ENCODE results near the gene DMKN. TPM values are rescaled to one million over a fixed set of nuclear protein-coding genes. Genes with fewer than 3 reads are reported as not detected.

Gene DMKN
- total RNA-seq, 1 experiment from 2014 or later: 9.3 TPM

- no peak within 1 kb of the TSS for H3K4me3 ChIP-seq (ENCODE audit: low read length)
- peaks cover 13% of the 10 kb centered on the region for H3K4me1 ChIP-seq (ENCODE audit: low read length)
- H3K9me3 ChIP-seq (ENCODE audit: low read length): no peaks in the 10 kb centered on the region
- no peak within 1 kb of the TSS for H2AFZ ChIP-seq (ENCODE audit: low read length)
- no peaks in the 10 kb centered on the region for H3K36me3 ChIP-seq (ENCODE audit: insufficient read depth, low read length)
- no peak within 1 kb of the TSS for H3K4me2 ChIP-seq (ENCODE audit: low read depth, low read length, poor library complexity, severe bottlenecking)
- no peak within 1 kb of the TSS for H3K9ac ChIP-seq (ENCODE audit: low read length)
- H3K27me3 ChIP-seq (ENCODE audit: low read length): no peaks in the 10 kb centered on the region
- no peak within 1 kb of the TSS for H3K27ac ChIP-seq (ENCODE audit: low read length)
- H4K20me1 ChIP-seq (ENCODE audit: insufficient read depth, low read depth, low read length): no peaks in the 10 kb centered on the region
- no peaks in the 10 kb centered on the region for H3K79me2 ChIP-seq (ENCODE audit: low read length)
- DNase-seq: no peak
- no peaks in the 10 kb centered on the region for H3K9me2 ChIP-seq (replicated peaks; ENCODE audit: insufficient read depth, low read length)
These were observed 23.1 kb downstream of the DMKN start, which contains the start of gene KRTDAP for GRCh38 chr19:35490364-35490763. KRTDAP (minus strand) TSS chr19:35490464; CDS start chr19:35490442, 22 bp downstream.

- no peaks in the 10 kb centered on the region for H3K79me2 ChIP-seq (ENCODE audit: low read length)
- H3K4me1 ChIP-seq (ENCODE audit: low read length): peaks cover 19% of the 10 kb centered on the region
- H3K4me2 ChIP-seq (ENCODE audit: low read depth, low read length, poor library complexity, severe bottlenecking): no peak overlapping the region
- H3K4me3 ChIP-seq (ENCODE audit: low read length): no peak overlapping the region
- no peaks in the 10 kb centered on the region for H3K9me3 ChIP-seq (ENCODE audit: low read length)
- H3K36me3 ChIP-seq (ENCODE audit: insufficient read depth, low read length): no peaks in the 10 kb centered on the region
- H3K27me3 ChIP-seq (ENCODE audit: low read length): no peaks in the 10 kb centered on the region
- no peak overlapping the region for H3K27ac ChIP-seq (ENCODE audit: low read length)
- no peak for DNase-seq
- H3K9ac ChIP-seq (ENCODE audit: low read length): no peak overlapping the region
- no peaks in the 10 kb centered on the region for H3K9me2 ChIP-seq (replicated peaks; ENCODE audit: insufficient read depth, low read length)
- H2AFZ ChIP-seq (ENCODE audit: low read length): no peak overlapping the region
- H4K20me1 ChIP-seq (ENCODE audit: insufficient read depth, low read depth, low read length): no peaks in the 10 kb centered on the region
These were observed 24.8 kb downstream of the DMKN start for GRCh38 chr19:35488677-35489076.

- H4K20me1 ChIP-seq (ENCODE audit: insufficient read depth, low read depth, low read length): no peaks in the 10 kb centered on the region
- no peaks in the 10 kb centered on the region for H3K79me2 ChIP-seq (ENCODE audit: low read length)
- no peaks in the 10 kb centered on the region for H3K27me3 ChIP-seq (ENCODE audit: low read length)
- H3K4me1 ChIP-seq (ENCODE audit: low read length): peaks cover 20% of the 10 kb centered on the region
- no peak overlapping the region for H2AFZ ChIP-seq (ENCODE audit: low read length)
- no peaks in the 10 kb centered on the region for H3K36me3 ChIP-seq (ENCODE audit: insufficient read depth, low read length)
- no peak overlapping the region for H3K9ac ChIP-seq (ENCODE audit: low read length)
- no peak overlapping the region for H3K4me2 ChIP-seq (ENCODE audit: low read depth, low read length, poor library complexity, severe bottlenecking)
- H3K4me3 ChIP-seq (ENCODE audit: low read length): no peak overlapping the region
- no peak for DNase-seq
- H3K9me3 ChIP-seq (ENCODE audit: low read length): no peaks in the 10 kb centered on the region
- no peaks in the 10 kb centered on the region for H3K9me2 ChIP-seq (replicated peaks; ENCODE audit: insufficient read depth, low read length)
- no peak overlapping the region for H3K27ac ChIP-seq (ENCODE audit: low read length)
These were observed 25.7 kb downstream of the DMKN start for GRCh38 chr19:35487656-35488182.

- Histone ChIP-seq H3K4me2 (ENCODE audit: low read depth, low read length, poor library complexity, severe bottlenecking) (no peak overlapping the region), H3K27me3 (ENCODE audit: low read length) (no peaks in the 10 kb centered on the region)
These were observed 27.2 kb downstream of the DMKN start for GRCh38 chr19:35486268-35486708.

GRCh38 chr19:35484252-35485036, 29.0 kb downstream of the DMKN start:
- H3K79me2 ChIP-seq (ENCODE audit: low read length): no peaks in the 10 kb centered on the region
- peak; percentile 94 for DNase-seq
- H4K20me1 ChIP-seq (ENCODE audit: insufficient read depth, low read depth, low read length): no peaks in the 10 kb centered on the region
- H3K27ac ChIP-seq (ENCODE audit: low read length): peak overlapping the region; percentile 22
- H2AFZ ChIP-seq (ENCODE audit: low read length): peak overlapping the region; percentile 73
- no peak overlapping the region for H3K9ac ChIP-seq (ENCODE audit: low read length)
- peak overlapping the region; percentile 2; the same call in 1 of the 2 replicates for H3K4me3 ChIP-seq (ENCODE audit: low read length)
- peaks cover 20% of the 10 kb centered on the region for H3K4me1 ChIP-seq (ENCODE audit: low read length)
- H3K27me3 ChIP-seq (ENCODE audit: low read length): no peaks in the 10 kb centered on the region
- no peaks in the 10 kb centered on the region for H3K9me3 ChIP-seq (ENCODE audit: low read length)
- H3K9me2 ChIP-seq (replicated peaks; ENCODE audit: insufficient read depth, low read length): no peaks in the 10 kb centered on the region
- no peaks in the 10 kb centered on the region for H3K36me3 ChIP-seq (ENCODE audit: insufficient read depth, low read length)
- peak overlapping the region; percentile 59 for H3K4me2 ChIP-seq (ENCODE audit: low read depth, low read length, poor library complexity, severe bottlenecking)

More at GRCh38 chr19:35486268-35486708, 27.2 kb downstream of the DMKN start:
- H3K79me2 ChIP-seq (ENCODE audit: low read length): no peaks in the 10 kb centered on the region
- no peak overlapping the region for H3K4me3 ChIP-seq (ENCODE audit: low read length)
- H3K27ac ChIP-seq (ENCODE audit: low read length): no peak overlapping the region
- no peak overlapping the region for H3K9ac ChIP-seq (ENCODE audit: low read length)
- peaks cover 20% of the 10 kb centered on the region for H3K4me1 ChIP-seq (ENCODE audit: low read length)
- H3K9me3 ChIP-seq (ENCODE audit: low read length): no peaks in the 10 kb centered on the region
- no peaks in the 10 kb centered on the region for H3K36me3 ChIP-seq (ENCODE audit: insufficient read depth, low read length)
- H3K9me2 ChIP-seq (replicated peaks; ENCODE audit: insufficient read depth, low read length): no peaks in the 10 kb centered on the region
- H4K20me1 ChIP-seq (ENCODE audit: insufficient read depth, low read depth, low read length): no peaks in the 10 kb centered on the region
- no peak for DNase-seq
- H2AFZ ChIP-seq (ENCODE audit: low read length): no peak overlapping the region

- Histone ChIP-seq H2AFZ (ENCODE audit: low read length) (no peak overlapping the region), H4K20me1 (ENCODE audit: insufficient read depth, low read depth, low read length) (no peaks in the 10 kb centered on the region), H3K9me2 (replicated peaks; ENCODE audit: insufficient read depth, low read length) (no peaks in the 10 kb centered on the region), H3K4me3 (ENCODE audit: low read length) (no peak overlapping the region), H3K9me3 (ENCODE audit: low read length) (no peaks in the 10 kb centered on the region), H3K27ac (ENCODE audit: low read length) (no peak overlapping the region), H3K36me3 (ENCODE audit: insufficient read depth, low read length) (no peaks in the 10 kb centered on the region), H3K4me1 (ENCODE audit: low read length) (peaks cover 20% of the 10 kb centered on the region), H3K27me3 (ENCODE audit: low read length) (no peaks in the 10 kb centered on the region), H3K4me2 (ENCODE audit: low read depth, low read length, poor library complexity, severe bottlenecking) (no peak overlapping the region), H3K9ac (ENCODE audit: low read length) (no peak overlapping the region), H3K79me2 (ENCODE audit: low read length) (no peaks in the 10 kb centered on the region)
- DNase-seq: no peak
These were observed 30.4 kb downstream of the DMKN start for GRCh38 chr19:35483089-35483488.

- no peaks in the 10 kb centered on the region for H4K20me1 ChIP-seq (ENCODE audit: insufficient read depth, low read depth, low read length)
- no peaks in the 10 kb centered on the region for H3K36me3 ChIP-seq (ENCODE audit: insufficient read depth, low read length)
- no peak overlapping the region for H3K4me3 ChIP-seq (ENCODE audit: low read length)
- no peaks in the 10 kb centered on the region for H3K9me2 ChIP-seq (replicated peaks; ENCODE audit: insufficient read depth, low read length)
- no peaks in the 10 kb centered on the region for H3K9me3 ChIP-seq (ENCODE audit: low read length)
- DNase-seq: no peak
- H3K4me2 ChIP-seq (ENCODE audit: low read depth, low read length, poor library complexity, severe bottlenecking): no peak overlapping the region
- no peak overlapping the region for H3K9ac ChIP-seq (ENCODE audit: low read length)
- H3K27me3 ChIP-seq (ENCODE audit: low read length): no peaks in the 10 kb centered on the region
- H2AFZ ChIP-seq (ENCODE audit: low read length): no peak overlapping the region
- peaks cover 5% of the 10 kb centered on the region for H3K4me1 ChIP-seq (ENCODE audit: low read length)
- H3K79me2 ChIP-seq (ENCODE audit: low read length): no peaks in the 10 kb centered on the region
- H3K27ac ChIP-seq (ENCODE audit: low read length): no peak overlapping the region
These were observed 34.4 kb downstream of the DMKN start for GRCh38 chr19:35478794-35479677.

- H2AFZ ChIP-seq (ENCODE audit: low read length): no peak overlapping the region
- no peak overlapping the region for H3K4me3 ChIP-seq (ENCODE audit: low read length)
- H3K9ac ChIP-seq (ENCODE audit: low read length): no peak overlapping the region
- no peak overlapping the region for H3K4me2 ChIP-seq (ENCODE audit: low read depth, low read length, poor library complexity, severe bottlenecking)
- peak; percentile 78 for DNase-seq
- no peaks in the 10 kb centered on the region for H3K79me2 ChIP-seq (ENCODE audit: low read length)
- no peaks in the 10 kb centered on the region for H3K9me2 ChIP-seq (replicated peaks; ENCODE audit: insufficient read depth, low read length)
- H3K9me3 ChIP-seq (ENCODE audit: low read length): no peaks in the 10 kb centered on the region
- H3K27ac ChIP-seq (ENCODE audit: low read length): no peak overlapping the region
- no peaks in the 10 kb centered on the region for H3K36me3 ChIP-seq (ENCODE audit: insufficient read depth, low read length)
- no peaks in the 10 kb centered on the region for H4K20me1 ChIP-seq (ENCODE audit: insufficient read depth, low read depth, low read length)
- H3K4me1 ChIP-seq (ENCODE audit: low read length): no peaks in the 10 kb centered on the region
- H3K27me3 ChIP-seq (ENCODE audit: low read length): no peaks in the 10 kb centered on the region
These were observed 37.3 kb downstream of the DMKN start for GRCh38 chr19:35476149-35476548.

Data from Karpas-422 (cell line).